ENCODE results near the gene SFMBT2. TPM values are rescaled to one million over a fixed set of nuclear protein-coding genes. Genes with fewer than 3 reads are reported as not detected.
A peak's percentile ranks its signal among the peaks of the same experiment; 100 is the strongest.

Gene SFMBT2
- total RNA-seq, 1 experiment from 2014 or later, result 41.5 TPM

GRCh38 chr10:7333961-7334641, 76.7 kb downstream of the SFMBT2 start:
- H3K79me2 ChIP-seq (ENCODE audit: low read length), result peaks cover 98% of the 10 kb centered on the region
- no peak overlapping the region for H3K9ac ChIP-seq (ENCODE audit: low read length)
- peaks cover 17% of the 10 kb centered on the region for H3K4me1 ChIP-seq (ENCODE audit: low read length)

GRCh38 chr10:7329219-7329618, 81.6 kb downstream of the SFMBT2 start:
- no peaks in the 10 kb centered on the region for H3K4me1 ChIP-seq (ENCODE audit: low read length)
- no peak overlapping the region for H3K4me3 ChIP-seq (ENCODE audit: low read length)
- H3K9ac ChIP-seq (ENCODE audit: low read length), result no peak overlapping the region
- H3K36me3 ChIP-seq (ENCODE audit: insufficient read depth, low read length), result peaks cover 59% of the 10 kb centered on the region
- no peaks in the 10 kb centered on the region for H3K27me3 ChIP-seq (ENCODE audit: low read length)
- H4K20me1 ChIP-seq (ENCODE audit: insufficient read depth, low read depth, low read length), result no peaks in the 10 kb centered on the region
- peaks cover 8% of the 10 kb centered on the region; the same call in 1 of the 2 replicates for H3K9me3 ChIP-seq (ENCODE audit: low read length)
- H2AFZ ChIP-seq (ENCODE audit: low read length), result no peak overlapping the region
- H3K9me2 ChIP-seq (replicated peaks; ENCODE audit: insufficient read depth, low read length), result no peaks in the 10 kb centered on the region
- DNase-seq, result no peak
- H3K79me2 ChIP-seq (ENCODE audit: low read length), result peaks cover 97% of the 10 kb centered on the region
- no peak overlapping the region for H3K4me2 ChIP-seq (ENCODE audit: low read depth, low read length, poor library complexity, severe bottlenecking)
- H3K27ac ChIP-seq (ENCODE audit: low read length), result no peak overlapping the region

More at GRCh38 chr10:7333961-7334641, 76.7 kb downstream of the SFMBT2 start:
- H3K4me2 ChIP-seq (ENCODE audit: low read depth, low read length, poor library complexity, severe bottlenecking), result no peak overlapping the region
- no peak overlapping the region for H3K4me3 ChIP-seq (ENCODE audit: low read length)
- peaks cover 75% of the 10 kb centered on the region for H3K36me3 ChIP-seq (ENCODE audit: insufficient read depth, low read length)
- H3K9me2 ChIP-seq (replicated peaks; ENCODE audit: insufficient read depth, low read length), result no peaks in the 10 kb centered on the region
- H3K9me3 ChIP-seq (ENCODE audit: low read length), result no peaks in the 10 kb centered on the region; the same call in 1 of the 2 replicates
- no peak overlapping the region for H3K27ac ChIP-seq (ENCODE audit: low read length)
- H2AFZ ChIP-seq (ENCODE audit: low read length), result no peak overlapping the region
- H4K20me1 ChIP-seq (ENCODE audit: insufficient read depth, low read depth, low read length), result no peaks in the 10 kb centered on the region; the same call in 1 of the 2 replicates
- DNase-seq, result no peak
- H3K27me3 ChIP-seq (ENCODE audit: low read length), result no peaks in the 10 kb centered on the region

DNA sequence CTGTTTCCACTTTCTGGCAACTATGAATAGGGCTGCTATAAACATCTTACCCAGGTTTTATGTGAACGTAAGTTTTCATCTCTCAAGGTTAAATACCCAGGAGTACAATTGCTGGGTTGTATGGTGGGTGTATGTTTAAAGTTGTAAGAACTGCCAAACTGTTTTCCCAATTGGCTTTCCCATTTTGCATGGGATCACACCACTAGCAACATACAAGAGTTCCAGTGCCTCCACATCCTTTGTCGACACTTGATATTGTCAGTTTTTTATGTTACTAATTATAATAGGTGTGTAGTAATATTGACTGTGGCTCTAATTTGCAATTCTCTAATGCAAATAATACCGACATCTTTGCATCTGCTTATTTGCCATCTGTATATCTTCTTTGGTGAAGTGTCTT, 82.9 kb downstream of the SFMBT2 start:
- Histone ChIP-seq H3K79me2 (ENCODE audit: low read length) (peaks cover 97% of the 10 kb centered on the region), H3K9ac (ENCODE audit: low read length) (no peak overlapping the region), H3K4me2 (ENCODE audit: low read depth, low read length, poor library complexity, severe bottlenecking) (no peak overlapping the region), H3K27me3 (ENCODE audit: low read length) (no peaks in the 10 kb centered on the region), H3K27ac (ENCODE audit: low read length) (no peak overlapping the region), H3K9me2 (replicated peaks; ENCODE audit: insufficient read depth, low read length) (no peaks in the 10 kb centered on the region), H3K9me3 (ENCODE audit: low read length) (peaks cover 8% of the 10 kb centered on the region; the same call in 1 of the 2 replicates), H3K36me3 (ENCODE audit: insufficient read depth, low read length) (peaks cover 58% of the 10 kb centered on the region), H3K4me1 (ENCODE audit: low read length) (no peaks in the 10 kb centered on the region), H2AFZ (ENCODE audit: low read length) (no peak overlapping the region), H4K20me1 (ENCODE audit: insufficient read depth, low read depth, low read length) (no peaks in the 10 kb centered on the region), H3K4me3 (ENCODE audit: low read length) (no peak overlapping the region)
- DNase-seq, result no peak

GRCh38 chr10:7322623-7323022, 88.2 kb downstream of the SFMBT2 start:
- Histone ChIP-seq H3K27ac (ENCODE audit: low read length) (no peak overlapping the region), H3K9ac (ENCODE audit: low read length) (no peak overlapping the region), H3K27me3 (ENCODE audit: low read length) (no peaks in the 10 kb centered on the region), H4K20me1 (ENCODE audit: insufficient read depth, low read depth, low read length) (no peaks in the 10 kb centered on the region), H3K4me3 (ENCODE audit: low read length) (no peak overlapping the region), H3K4me1 (ENCODE audit: low read length) (peaks cover 26% of the 10 kb centered on the region), H3K79me2 (ENCODE audit: low read length) (peaks cover 95% of the 10 kb centered on the region), H3K4me2 (ENCODE audit: low read depth, low read length, poor library complexity, severe bottlenecking) (no peak overlapping the region), H2AFZ (ENCODE audit: low read length) (no peak overlapping the region), H3K9me3 (ENCODE audit: low read length) (no peaks in the 10 kb centered on the region), H3K9me2 (replicated peaks; ENCODE audit: insufficient read depth, low read length) (no peaks in the 10 kb centered on the region), H3K36me3 (ENCODE audit: insufficient read depth, low read length) (peaks cover 19% of the 10 kb centered on the region)
- DNase-seq, result no peak

DNA sequence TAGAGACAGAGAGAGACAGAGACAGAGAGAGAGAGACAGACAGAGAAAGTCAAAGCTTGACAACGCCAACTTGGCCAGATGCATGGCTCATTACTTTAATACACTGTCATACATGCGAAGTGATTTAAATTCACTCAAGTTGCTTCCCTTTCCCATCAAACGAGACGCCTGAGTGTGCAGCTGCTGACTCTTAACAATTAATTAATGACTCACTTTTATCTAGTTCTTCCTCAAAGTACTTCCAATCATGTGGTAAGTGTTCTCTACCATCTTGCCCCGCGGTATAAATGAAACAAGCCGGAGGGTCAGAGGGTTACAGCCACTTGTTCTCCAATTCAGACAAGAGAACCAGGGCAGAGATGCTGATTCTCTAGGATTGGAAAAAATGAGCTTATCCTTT, 90.8 kb downstream of the SFMBT2 start:
- H3K4me2 ChIP-seq (ENCODE audit: low read depth, low read length, poor library complexity, severe bottlenecking), result no peak overlapping the region
- H3K4me3 ChIP-seq (ENCODE audit: low read length), result no peak overlapping the region
- H3K9me2 ChIP-seq (replicated peaks; ENCODE audit: insufficient read depth, low read length), result no peaks in the 10 kb centered on the region
- H3K36me3 ChIP-seq (ENCODE audit: insufficient read depth, low read length), result peaks cover 25% of the 10 kb centered on the region
- H3K4me1 ChIP-seq (ENCODE audit: low read length), result peaks cover 26% of the 10 kb centered on the region
- no peaks in the 10 kb centered on the region for H3K9me3 ChIP-seq (ENCODE audit: low read length)
- no peak for DNase-seq
- no peak overlapping the region for H2AFZ ChIP-seq (ENCODE audit: low read length)
- peaks cover 96% of the 10 kb centered on the region for H3K79me2 ChIP-seq (ENCODE audit: low read length)
- no peaks in the 10 kb centered on the region for H3K27me3 ChIP-seq (ENCODE audit: low read length)
- no peak overlapping the region for H3K27ac ChIP-seq (ENCODE audit: low read length)
- no peaks in the 10 kb centered on the region for H4K20me1 ChIP-seq (ENCODE audit: insufficient read depth, low read depth, low read length)
- H3K9ac ChIP-seq (ENCODE audit: low read length), result no peak overlapping the region

DNA sequence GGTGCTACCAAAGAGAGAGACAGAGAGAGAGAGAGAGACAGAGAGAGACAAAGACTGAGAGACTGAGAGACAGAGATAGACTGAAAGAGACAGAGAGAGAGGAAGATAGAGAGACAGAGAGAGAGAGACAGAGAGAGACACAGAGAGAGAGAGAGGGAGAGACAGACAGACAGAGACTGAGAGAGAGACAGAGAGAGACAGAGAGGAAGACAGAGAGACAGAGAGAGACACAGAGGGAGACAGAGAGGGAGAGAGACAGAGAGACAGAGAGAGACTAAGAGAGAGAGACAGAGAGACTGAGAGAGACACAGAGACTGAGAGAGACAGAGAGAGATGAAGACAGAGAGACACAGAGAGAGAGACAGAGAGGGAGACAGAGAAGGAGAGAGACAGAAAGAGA, 91.2 kb downstream of the SFMBT2 start:
- H2AFZ ChIP-seq (ENCODE audit: low read length), result no peak overlapping the region
- H3K36me3 ChIP-seq (ENCODE audit: insufficient read depth, low read length), result peaks cover 25% of the 10 kb centered on the region

GRCh38 chr10:7318836-7319235, 92.0 kb downstream of the SFMBT2 start:
- no peak for DNase-seq
- H3K9me3 ChIP-seq (ENCODE audit: low read length), result no peaks in the 10 kb centered on the region
- no peak overlapping the region for H2AFZ ChIP-seq (ENCODE audit: low read length)
- H3K79me2 ChIP-seq (ENCODE audit: low read length), result peaks cover 98% of the 10 kb centered on the region
- peaks cover 18% of the 10 kb centered on the region for H3K36me3 ChIP-seq (ENCODE audit: insufficient read depth, low read length)
- peaks cover 26% of the 10 kb centered on the region for H3K4me1 ChIP-seq (ENCODE audit: low read length)
- no peak overlapping the region for H3K27ac ChIP-seq (ENCODE audit: low read length)
- no peak overlapping the region for H3K4me2 ChIP-seq (ENCODE audit: low read depth, low read length, poor library complexity, severe bottlenecking)
- H4K20me1 ChIP-seq (ENCODE audit: insufficient read depth, low read depth, low read length), result no peaks in the 10 kb centered on the region
- no peak overlapping the region for H3K4me3 ChIP-seq (ENCODE audit: low read length)
- no peaks in the 10 kb centered on the region for H3K9me2 ChIP-seq (replicated peaks; ENCODE audit: insufficient read depth, low read length)
- H3K27me3 ChIP-seq (ENCODE audit: low read length), result no peaks in the 10 kb centered on the region
- no peak overlapping the region for H3K9ac ChIP-seq (ENCODE audit: low read length)

More for the DNA sequence above, 91.2 kb downstream of the SFMBT2 start:
- no peaks in the 10 kb centered on the region for H3K9me3 ChIP-seq (ENCODE audit: low read length)
- no peak overlapping the region for H3K9ac ChIP-seq (ENCODE audit: low read length)
- H3K79me2 ChIP-seq (ENCODE audit: low read length), result peaks cover 98% of the 10 kb centered on the region
- H3K9me2 ChIP-seq (replicated peaks; ENCODE audit: insufficient read depth, low read length), result no peaks in the 10 kb centered on the region
- H3K4me1 ChIP-seq (ENCODE audit: low read length), result peaks cover 26% of the 10 kb centered on the region
- no peak overlapping the region for H3K4me2 ChIP-seq (ENCODE audit: low read depth, low read length, poor library complexity, severe bottlenecking)
- DNase-seq, result no peak
- H3K27me3 ChIP-seq (ENCODE audit: low read length), result no peaks in the 10 kb centered on the region
- H3K4me3 ChIP-seq (ENCODE audit: low read length), result no peak overlapping the region
- H4K20me1 ChIP-seq (ENCODE audit: insufficient read depth, low read depth, low read length), result no peaks in the 10 kb centered on the region
- peak overlapping the region; percentile 1; the same call in 1 of the 2 replicates for H3K27ac ChIP-seq (ENCODE audit: low read length)

DNA sequence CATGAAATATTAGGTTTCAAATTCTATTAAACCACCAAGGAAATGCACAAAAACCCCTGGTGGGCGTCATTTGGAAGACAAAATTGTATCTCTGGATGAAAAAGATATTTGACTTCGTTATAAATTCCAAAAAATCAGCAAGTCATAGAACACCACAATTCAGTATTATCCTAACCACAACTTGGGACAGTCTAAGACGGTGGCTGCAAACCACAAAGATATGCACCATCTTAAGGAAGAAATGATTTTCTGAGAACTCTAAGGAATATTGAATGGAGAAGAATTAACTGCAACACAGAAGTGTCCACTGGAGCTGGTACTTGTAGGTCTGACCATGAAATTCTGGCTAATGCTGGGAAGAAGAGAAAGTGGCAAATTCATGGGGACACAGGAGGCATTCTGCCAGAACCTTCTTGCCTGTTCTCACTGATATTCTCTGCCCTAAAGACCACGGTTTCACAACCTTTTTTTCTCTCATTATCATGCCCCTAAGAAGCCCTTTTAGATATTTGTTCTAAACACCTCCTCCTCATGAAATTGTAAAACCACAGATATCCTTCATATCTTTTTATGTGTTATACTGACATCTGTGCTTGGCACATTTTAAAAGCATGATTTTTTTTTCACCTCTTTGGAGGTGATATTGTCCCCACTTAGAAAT, 92.9 kb downstream of the SFMBT2 start:
- Histone ChIP-seq H3K4me2 (ENCODE audit: low read depth, low read length, poor library complexity, severe bottlenecking) (no peak overlapping the region), H3K4me1 (ENCODE audit: low read length) (peaks cover 26% of the 10 kb centered on the region)

More for the DNA sequence above, 92.9 kb downstream of the SFMBT2 start:
- no peak for DNase-seq
- Histone ChIP-seq H3K9ac (ENCODE audit: low read length) (no peak overlapping the region), H4K20me1 (ENCODE audit: insufficient read depth, low read depth, low read length) (no peaks in the 10 kb centered on the region), H3K27ac (ENCODE audit: low read length) (no peak overlapping the region), H3K79me2 (ENCODE audit: low read length) (peaks cover 97% of the 10 kb centered on the region), H3K4me3 (ENCODE audit: low read length) (no peak overlapping the region), H3K36me3 (ENCODE audit: insufficient read depth, low read length) (peaks cover 20% of the 10 kb centered on the region), H3K9me2 (replicated peaks; ENCODE audit: insufficient read depth, low read length) (no peaks in the 10 kb centered on the region), H3K9me3 (ENCODE audit: low read length) (no peaks in the 10 kb centered on the region), H3K27me3 (ENCODE audit: low read length) (no peaks in the 10 kb centered on the region), H2AFZ (ENCODE audit: low read length) (no peak overlapping the region)
